Effector memory CD4-positive, alpha-beta T cell (primary cell): ENCODE results near the gene FHL3.

Experiments used
- DNase-seq, 3 donors: peaks; one replicate each; pipeline ENCODE4 v3.0.0-alpha.2; 2020
- H3K27ac ChIP-seq: 2 replicates; pipeline ENCODE4 v1.7.0; 2013; ENCODE audit warnings: mild to moderate bottlenecking, low read length, moderate library complexity; ENCODE audit not compliant: insufficient read depth, poor library complexity, severe bottlenecking
- H3K27me3 ChIP-seq: replicated peaks from 2 replicates; pipeline ENCODE4 v1.7.0; 2013; ENCODE audit warnings: mild to moderate bottlenecking, low read length; ENCODE audit not compliant: insufficient read depth, control insufficient read depth, poor library complexity, severe bottlenecking
- H3K36me3 ChIP-seq: 2 replicates; pipeline ENCODE4 v1.7.0; 2013; ENCODE audit warnings: mild to moderate bottlenecking, low read length, moderate library complexity; ENCODE audit not compliant: control insufficient read depth, insufficient read depth
- H3K4me1 ChIP-seq: 2 replicates; pipeline ENCODE4 v1.7.0; 2013; ENCODE audit warnings: low read length, mild to moderate bottlenecking; ENCODE audit not compliant: control insufficient read depth, insufficient read depth, poor library complexity, severe bottlenecking
- H3K4me3 ChIP-seq: 2 replicates; pipeline ENCODE4 v1.7.0; 2013; ENCODE audit warnings: low read length, low read depth, mild to moderate bottlenecking; ENCODE audit not compliant: insufficient read depth, poor library complexity, severe bottlenecking
- H3K9me3 ChIP-seq: 2 replicates; pipeline ENCODE4 v1.7.0; 2013; ENCODE audit warnings: mild to moderate bottlenecking, low read length, moderate library complexity; ENCODE audit not compliant: control insufficient read depth

Gene FHL3

GRCh38 chr1:38045401-38046332, 40.4 kb upstream of the FHL3 start:
- DNase-seq, result no peak
- H3K4me3 ChIP-seq, result peak overlapping the region; percentile 13
- peaks cover 30% of the 10 kb centered on the region for H3K27me3 ChIP-seq
- no peaks in the 10 kb centered on the region for H3K36me3 ChIP-seq
- no peak overlapping the region for H3K27ac ChIP-seq
- no peaks in the 10 kb centered on the region for H3K9me3 ChIP-seq
- peaks cover 18% of the 10 kb centered on the region for H3K4me1 ChIP-seq

GRCh38 chr1:38044221-38045215, 39.2 kb upstream of the FHL3 start:
- Histone ChIP-seq H3K27ac (no peak overlapping the region), H3K36me3 (no peaks in the 10 kb centered on the region), H3K4me1 (peaks cover 18% of the 10 kb centered on the region), H3K27me3 (peaks cover 30% of the 10 kb centered on the region), H3K4me3 (peak overlapping the region; percentile 46), H3K9me3 (no peaks in the 10 kb centered on the region)
- DNase-seq, result no peak

- no peaks in the 10 kb centered on the region for H3K9me3 ChIP-seq
- H3K4me3 ChIP-seq, result no peak overlapping the region
- DNase-seq, result no peak
- peaks cover 18% of the 10 kb centered on the region for H3K4me1 ChIP-seq
- no peaks in the 10 kb centered on the region for H3K36me3 ChIP-seq
- H3K27ac ChIP-seq, result no peak overlapping the region
- peaks cover 30% of the 10 kb centered on the region for H3K27me3 ChIP-seq
Observed at GRCh38 chr1:38043036-38043747, 37.9 kb upstream of the FHL3 start.

GRCh38 chr1:38041936-38042834, 36.9 kb upstream of the FHL3 start:
- Histone ChIP-seq H3K4me1 (peaks cover 18% of the 10 kb centered on the region), H3K27me3 (peaks cover 30% of the 10 kb centered on the region), H3K27ac (no peak overlapping the region), H3K4me3 (no peak overlapping the region), H3K9me3 (no peaks in the 10 kb centered on the region), H3K36me3 (no peaks in the 10 kb centered on the region)
- DNase-seq, result no peak

GRCh38 chr1:38039331-38040088, 34.2 kb upstream of the FHL3 start:
- peaks cover 25% of the 10 kb centered on the region for H3K27me3 ChIP-seq
- no peaks in the 10 kb centered on the region for H3K36me3 ChIP-seq
- H3K9me3 ChIP-seq, result no peaks in the 10 kb centered on the region
- H3K4me1 ChIP-seq, result peaks cover 6% of the 10 kb centered on the region
- H3K27ac ChIP-seq, result no peak overlapping the region
- H3K4me3 ChIP-seq, result no peak overlapping the region
- no peak for DNase-seq

GRCh38 chr1:38038861-38039260, 33.5 kb upstream of the FHL3 start:
- Histone ChIP-seq H3K27ac (no peak overlapping the region), H3K36me3 (no peaks in the 10 kb centered on the region), H3K4me3 (no peak overlapping the region), H3K4me1 (no peaks in the 10 kb centered on the region), H3K9me3 (no peaks in the 10 kb centered on the region), H3K27me3 (peaks cover 19% of the 10 kb centered on the region)
- no peak for DNase-seq

GRCh38 chr1:38037221-38037939, 32.1 kb upstream of the FHL3 start:
- H3K27me3 ChIP-seq, result peaks cover 5% of the 10 kb centered on the region
- no peak overlapping the region for H3K27ac ChIP-seq
- no peak overlapping the region for H3K4me3 ChIP-seq
- no peak for DNase-seq
- H3K36me3 ChIP-seq, result no peaks in the 10 kb centered on the region
- H3K4me1 ChIP-seq, result no peaks in the 10 kb centered on the region
- no peaks in the 10 kb centered on the region for H3K9me3 ChIP-seq

GRCh38 chr1:38034871-38035270, 29.6 kb upstream of the FHL3 start:
- Histone ChIP-seq H3K27ac (no peak overlapping the region), H3K4me3 (no peak overlapping the region), H3K27me3 (no peaks in the 10 kb centered on the region), H3K36me3 (no peaks in the 10 kb centered on the region), H3K4me1 (peaks cover 14% of the 10 kb centered on the region), H3K9me3 (no peaks in the 10 kb centered on the region)
- no peak for DNase-seq
